Measurements from ENCODE around the gene ARL2. TPM values are rescaled to one million over a fixed set of nuclear protein-coding genes. Genes with fewer than 3 reads are reported as not detected.
"Not testable (repeated sequence)": the region's sequence is repeated elsewhere in the genome, so short reads cannot be mapped to it uniquely, and the experiment has no call there.

Gene ARL2
- total RNA-seq, 2 donors from 2014 or later = 29.4 to 50.5 TPM

GRCh38 chr11:65017937-65018336, 4.0 kb downstream of the ARL2 start:
- Mint-ChIP-seq H3K9me3 (no peaks in the 10 kb centered on the region), H3K36me3 (peaks cover 4% of the 10 kb centered on the region)

GRCh38 chr11:65019824-65020223, 5.9 kb downstream of the ARL2 start:
- Mint-ChIP-seq H3K36me3 (peaks cover 4% of the 10 kb centered on the region), H3K9me3 (no peaks in the 10 kb centered on the region), H3K27me3 (no peaks in the 10 kb centered on the region), H3K27ac (no peak overlapping the region), H3K4me3 (no peak overlapping the region), H3K4me1 (ENCODE audit: low read depth in 2 of 2) (peaks cover 17 to 21% of the 10 kb centered on the region in 2 donors)
- no peak for ATAC-seq
- no peak for DNase-seq (ENCODE audit: low spot score)

More at GRCh38 chr11:65017937-65018336, 4.0 kb downstream of the ARL2 start:
- DNase-seq (ENCODE audit: low spot score) = no peak
- Mint-ChIP-seq H3K4me1 (ENCODE audit: low read depth in 2 of 2) (peaks cover 24 to 26% of the 10 kb centered on the region in 2 donors), H3K27ac (no peak overlapping the region), H3K27me3 (no peaks in the 10 kb centered on the region), H3K4me3 (no peak overlapping the region)
- ATAC-seq = no peak

GRCh38 chr11:65021003-65021402, 7.0 kb downstream of the ARL2 start:
- Mint-ChIP-seq H3K4me3 (no peak overlapping the region), H3K4me1 (ENCODE audit: low read depth in 2 of 2) (peaks cover 10 to 17% of the 10 kb centered on the region in 2 donors), H3K36me3 (peaks cover 4% of the 10 kb centered on the region), H3K27ac (peak overlapping the region in 1 of 2 donors; percentile 47), H3K9me3 (no peaks in the 10 kb centered on the region), H3K27me3 (no peaks in the 10 kb centered on the region)
- DNase-seq (ENCODE audit: low spot score) (no peak), ATAC-seq (peak; percentile 85 to 88)

- peaks cover 5 to 15% of the 10 kb centered on the region in 2 donors for H3K4me1 Mint-ChIP-seq (ENCODE audit: low read depth in 2 of 2)
- peak overlapping the region in 1 of 2 donors; percentile 47 for H3K27ac Mint-ChIP-seq
- ATAC-seq (no peak), DNase-seq (ENCODE audit: low spot score) (no peak)
- no peaks in the 10 kb centered on the region for H3K27me3 Mint-ChIP-seq
- peaks cover 4% of the 10 kb centered on the region for H3K36me3 Mint-ChIP-seq
- H3K4me3 Mint-ChIP-seq = no peak overlapping the region
- H3K9me3 Mint-ChIP-seq = no peaks in the 10 kb centered on the region
These were observed 7.5 kb downstream of the ARL2 start for GRCh38 chr11:65021509-65021908.

GRCh38 chr11:65023502-65023901, 9.5 kb downstream of the ARL2 start:
- not testable (repeated sequence) for H3K4me3 Mint-ChIP-seq; H3K27ac Mint-ChIP-seq; ATAC-seq; H3K27me3 Mint-ChIP-seq; H3K9me3 Mint-ChIP-seq; H3K36me3 Mint-ChIP-seq; DNase-seq (ENCODE audit: low spot score)
- peaks cover 16 to 21% of the 10 kb centered on the region in 2 donors for H3K4me1 Mint-ChIP-seq (ENCODE audit: low read depth in 2 of 2)

- H3K27me3 Mint-ChIP-seq = no peaks in the 10 kb centered on the region
- no peak for ATAC-seq
These were observed 12.8 kb downstream of the ARL2 start for GRCh38 chr11:65026810-65027209.

GRCh38 chr11:65027213-65028067, 13.5 kb downstream of the ARL2 start, which contains the start of gene SNX15:
Gene SNX15 (plus strand): TSS chr11:65027439. CDS start chr11:65027538, 99 bp downstream.
- ATAC-seq (peak; percentile 95), DNase-seq (ENCODE audit: low spot score) (peak; percentile 93)
- no peaks in the 10 kb centered on the region for H3K9me3 Mint-ChIP-seq
- H3K4me3 Mint-ChIP-seq = peak within 1 kb of the TSS; percentile 87
- H3K27me3 Mint-ChIP-seq = no peaks in the 10 kb centered on the region
- peaks cover 17 to 18% of the 10 kb centered on the region in 2 donors for H3K4me1 Mint-ChIP-seq (ENCODE audit: low read depth in 2 of 2)
- H3K27ac Mint-ChIP-seq = peak within 1 kb of the TSS; percentile 72 to 81
- H3K36me3 Mint-ChIP-seq = no peaks in the 10 kb centered on the region

More at GRCh38 chr11:65026810-65027209, 12.8 kb downstream of the ARL2 start:
- peak overlapping the region; percentile 72 to 81 for H3K27ac Mint-ChIP-seq
- H3K9me3 Mint-ChIP-seq = no peaks in the 10 kb centered on the region
- no peaks in the 10 kb centered on the region for H3K36me3 Mint-ChIP-seq
- no peak for DNase-seq (ENCODE audit: low spot score)
- peaks cover 17 to 18% of the 10 kb centered on the region in 2 donors for H3K4me1 Mint-ChIP-seq (ENCODE audit: low read depth in 2 of 2)
- peak overlapping the region; percentile 87 for H3K4me3 Mint-ChIP-seq

- ATAC-seq (no peak), DNase-seq (ENCODE audit: low spot score) (no peak)
- Mint-ChIP-seq H3K27me3 (no peaks in the 10 kb centered on the region), H3K9me3 (no peaks in the 10 kb centered on the region), H3K4me3 (no peak overlapping the region), H3K4me1 (ENCODE audit: low read depth in 2 of 2) (peaks cover 8 to 11% of the 10 kb centered on the region in 2 donors), H3K27ac (no peak overlapping the region), H3K36me3 (no peaks in the 10 kb centered on the region)
These were observed 18.3 kb downstream of the ARL2 start for GRCh38 chr11:65032216-65032615.

- no peaks in the 10 kb centered on the region for H3K9me3 Mint-ChIP-seq
- ATAC-seq = no peak
- H3K36me3 Mint-ChIP-seq = no peaks in the 10 kb centered on the region
These were observed 20.5 kb downstream of the ARL2 start for GRCh38 chr11:65034423-65034822.

GRCh38 chr11:65035579-65035978, 21.6 kb downstream of the ARL2 start:
- DNase-seq (ENCODE audit: low spot score) (no peak), ATAC-seq (no peak)
- Mint-ChIP-seq H3K27ac (no peak overlapping the region), H3K27me3 (no peaks in the 10 kb centered on the region), H3K4me1 (ENCODE audit: low read depth in 2 of 2) (no peaks in the 10 kb centered on the region), H3K36me3 (no peaks in the 10 kb centered on the region), H3K4me3 (no peak overlapping the region), H3K9me3 (no peaks in the 10 kb centered on the region)

More at GRCh38 chr11:65034423-65034822, 20.5 kb downstream of the ARL2 start:
- Mint-ChIP-seq H3K4me1 (ENCODE audit: low read depth in 2 of 2) (no peaks in the 10 kb centered on the region), H3K27ac (no peak overlapping the region), H3K27me3 (no peaks in the 10 kb centered on the region), H3K4me3 (no peak overlapping the region)
- no peak for DNase-seq (ENCODE audit: low spot score)

GRCh38 chr11:65036931-65037330, 23.0 kb downstream of the ARL2 start:
- no peaks in the 10 kb centered on the region for H3K36me3 Mint-ChIP-seq

GRCh38 chr11:65040520-65040846, 26.5 kb downstream of the ARL2 start:
- Mint-ChIP-seq H3K4me3 (peak overlapping the region; percentile 91), H3K27me3 (no peaks in the 10 kb centered on the region), H3K4me1 (ENCODE audit: low read depth in 2 of 2) (peaks cover 0 to 4% of the 10 kb centered on the region in 2 donors), H3K9me3 (no peaks in the 10 kb centered on the region), H3K36me3 (no peaks in the 10 kb centered on the region), H3K27ac (peak overlapping the region; percentile 80 to 90)
- ATAC-seq (no peak), DNase-seq (ENCODE audit: low spot score) (no peak)

More at GRCh38 chr11:65036931-65037330, 23.0 kb downstream of the ARL2 start:
- Mint-ChIP-seq H3K9me3 (no peaks in the 10 kb centered on the region), H3K27ac (no peak overlapping the region), H3K4me3 (no peak overlapping the region), H3K4me1 (ENCODE audit: low read depth in 2 of 2) (no peaks in the 10 kb centered on the region), H3K27me3 (no peaks in the 10 kb centered on the region)
- DNase-seq (ENCODE audit: low spot score) (no peak), ATAC-seq (no peak)

- H3K36me3 Mint-ChIP-seq = no peaks in the 10 kb centered on the region
- H3K9me3 Mint-ChIP-seq = no peaks in the 10 kb centered on the region
- H3K27me3 Mint-ChIP-seq = no peaks in the 10 kb centered on the region
- peak within 1 kb of the TSS; percentile 91 for H3K4me3 Mint-ChIP-seq
- H3K27ac Mint-ChIP-seq = peak within 1 kb of the TSS; percentile 80 to 90
- H3K4me1 Mint-ChIP-seq (ENCODE audit: low read depth in 2 of 2) = peaks cover 0 to 4% of the 10 kb centered on the region in 2 donors
- ATAC-seq (peak; percentile 97), DNase-seq (ENCODE audit: low spot score) (peak; percentile 92)
These were observed 27.1 kb downstream of the ARL2 start, which contains the start of gene SAC3D1 for GRCh38 chr11:65040847-65041622. Gene SAC3D1 (plus strand): TSS chr11:65041210. CDS start chr11:65041293, 83 bp downstream.

Data from natural killer cell treated with Interleukin-12 subunit alpha and Interleukin-12 subunit beta and Interleukin-15 and Interleukin-18, amount 100 ng/mL, for 72 hours (primary cell).